HG03045 (cell line): ENCODE measurements around the gene UBAC2.
A peak's percentile ranks its signal among the peaks of the same experiment; 100 is the strongest.
"Not testable (repeated sequence)": the region's sequence is repeated elsewhere in the genome, so short reads cannot be mapped to it uniquely, and the experiment has no call there.

Experiments used
- ATAC-seq: cut with Tn5 transposase; IDR thresholded peaks from one replicate; pipeline ENCODE4 v1.9.1; 2021; ENCODE audit warnings: mild to moderate bottlenecking, moderate library complexity; ENCODE audit not compliant: unreplicated experiment

UBAC2 gene

GRCh38 chr13:99231721-99232120, 31.1 kb downstream of the UBAC2 start:
- no peak for ATAC-seq

GRCh38 chr13:99237981-99238662, 37.5 kb downstream of the UBAC2 start:
- ATAC-seq: peak; percentile 57

- ATAC-seq: no peak
Observed at GRCh38 chr13:99246100-99246499, 45.4 kb downstream of the UBAC2 start.

GRCh38 chr13:99249178-99249577, 48.5 kb downstream of the UBAC2 start:
- not testable (repeated sequence) for ATAC-seq

- ATAC-seq: not testable (repeated sequence)
Observed at GRCh38 chr13:99249606-99250005, 49.0 kb downstream of the UBAC2 start.

GRCh38 chr13:99250982-99251825, 50.5 kb downstream of the UBAC2 start:
- ATAC-seq: no peak

- ATAC-seq: no peak
Observed at GRCh38 chr13:99251921-99252320, 51.3 kb downstream of the UBAC2 start.

- no peak for ATAC-seq
Observed at GRCh38 chr13:99254830-99255229, 54.2 kb downstream of the UBAC2 start.

- no peak for ATAC-seq
Observed at GRCh38 chr13:99255271-99255670, 54.6 kb downstream of the UBAC2 start.

GRCh38 chr13:99256283-99256682, 55.6 kb downstream of the UBAC2 start:
- ATAC-seq: no peak

- ATAC-seq: no peak
Observed at GRCh38 chr13:99256709-99257108, 56.1 kb downstream of the UBAC2 start.

- ATAC-seq: no peak
Observed at GRCh38 chr13:99257291-99257690, 56.6 kb downstream of the UBAC2 start.

GRCh38 chr13:99258210-99258860, 57.7 kb downstream of the UBAC2 start, which contains the start of gene GPR18:
Gene GPR18 (minus strand): TSS chr13:99258379. CDS start chr13:99255872, 2,507 bp downstream.
- ATAC-seq: peak; percentile 85

- peak; percentile 54 for ATAC-seq
Observed at GRCh38 chr13:99258946-99259345, 58.3 kb downstream of the UBAC2 start.

- ATAC-seq: no peak
Observed at GRCh38 chr13:99260216-99260615, 59.6 kb downstream of the UBAC2 start.

GRCh38 chr13:99261059-99261458, 60.4 kb downstream of the UBAC2 start:
- ATAC-seq: no peak

- no peak for ATAC-seq
Observed at GRCh38 chr13:99263126-99263785, 62.6 kb downstream of the UBAC2 start.

- no peak for ATAC-seq
Observed at GRCh38 chr13:99264051-99264450, 63.4 kb downstream of the UBAC2 start.

GRCh38 chr13:99265162-99265800, 64.6 kb downstream of the UBAC2 start:
- no peak for ATAC-seq

- ATAC-seq: no peak
Observed at GRCh38 chr13:99265821-99266426, 65.3 kb downstream of the UBAC2 start.
